Keratinocyte (primary cell): Measurements from ENCODE around the gene CISD2. TPM values are rescaled to one million over a fixed set of nuclear protein-coding genes. Genes with fewer than 3 reads are reported as not detected.
"Not testable (repeated sequence)": the region's sequence is repeated elsewhere in the genome, so short reads cannot be mapped to it uniquely, and the experiment has no call there.

ENCODE experiments used
- DNase-seq: peaks from one replicate; pipeline ENCODE4 v3.0.0-alpha.2; 2011; ENCODE audit warnings: low read depth, missing footprints, low spot score
- FAIRE-seq: peaks from 2 replicates; lab custom pipeline; 2011; peaks lifted over from hg19 to GRCh38; lab: Jason Lieb, UNC
- H2AFZ ChIP-seq: 2 replicates; pipeline ENCODE4 v1.6.0; 2012; ENCODE audit warnings: low read length, control low read depth, inconsistent platforms; ENCODE audit not compliant: control insufficient read depth
- H3K27ac ChIP-seq: 2 replicates; pipeline ENCODE4 v1.5.1; 2011; ENCODE audit warnings: low read length; ENCODE audit not compliant: control insufficient read depth, insufficient read depth
- H3K27me3 ChIP-seq: 3 replicates; pipeline ENCODE4 v1.6.0; 2011; ENCODE audit warnings: low read length; ENCODE audit not compliant: control insufficient read depth, insufficient read depth; ENCODE audit errors: extremely low read depth
- H3K36me3 ChIP-seq, 2 experiments: 2 replicates in 1 of 2; 3 replicates in 1 of 2; pipeline ENCODE4 v1.5.1; 2011; ENCODE audit warnings: low read length in 2 of 2, mild to moderate bottlenecking in 1 of 2; ENCODE audit not compliant: control insufficient read depth in 2 of 2, insufficient read depth in 2 of 2; ENCODE audit errors: extremely low read depth in 1 of 2
- H3K4me1 ChIP-seq: 3 replicates; pipeline ENCODE4 v1.5.1; 2011; ENCODE audit warnings: low read length; ENCODE audit not compliant: control insufficient read depth, insufficient read depth; ENCODE audit errors: extremely low read depth
- H3K4me2 ChIP-seq: 3 replicates; pipeline ENCODE4 v1.6.0; 2011; ENCODE audit warnings: low read depth, low read length; ENCODE audit not compliant: control insufficient read depth, insufficient read depth; ENCODE audit errors: extremely low read depth
- H3K4me3 ChIP-seq, 3 experiments: fragments of 200-600 bp in 1 of 3; sonication (generic) in 1 of 3; 2 replicates in 2 of 3; 3 replicates in 1 of 3; pipeline ENCODE4 v1.5.1; 2011 to 2016; ENCODE audit warnings: low read length in 3 of 3, mild to moderate bottlenecking in 3 of 3, control low read depth in 2 of 3, inconsistent platforms in 1 of 3, low read depth in 1 of 3, mixed read lengths in 1 of 3, mixed run types in 1 of 3, moderate library complexity in 1 of 3; ENCODE audit not compliant: control insufficient read depth in 2 of 3, insufficient read depth in 2 of 3; ENCODE audit errors: extremely low read depth in 1 of 3
- H3K79me2 ChIP-seq: 2 replicates; pipeline ENCODE4 v1.6.0; 2012; ENCODE audit warnings: low read length; ENCODE audit not compliant: control insufficient read depth, insufficient read depth
- H3K9ac ChIP-seq: 3 replicates; pipeline ENCODE4 v1.6.0; 2011; ENCODE audit warnings: low read length; ENCODE audit not compliant: control insufficient read depth, insufficient read depth; ENCODE audit errors: extremely low read depth
- H3K9me1 ChIP-seq: 3 replicates; pipeline ENCODE4 v1.6.0; 2011; ENCODE audit warnings: low read length; ENCODE audit not compliant: control insufficient read depth, insufficient read depth; ENCODE audit errors: extremely low read depth
- H3K9me3 ChIP-seq: 2 replicates; pipeline ENCODE4 v1.5.1; 2012; ENCODE audit warnings: low read depth, low read length; ENCODE audit not compliant: control insufficient read depth
- H4K20me1 ChIP-seq: 3 replicates; pipeline ENCODE4 v1.6.0; 2011; ENCODE audit warnings: low read length; ENCODE audit not compliant: control insufficient read depth, insufficient read depth; ENCODE audit errors: extremely low read depth
- EZH2 ChIP-seq: IDR thresholded peaks from one replicate; pipeline ENCODE4 v1.6.1; 2012; ENCODE audit warnings: inconsistent platforms, mild to moderate bottlenecking, low read length, moderate library complexity
- dilution Hi-C: fragments of 300-500 bp; cut with MboI; formaldehyde crosslinking; loops from one replicate; pipeline ENCODE4 v1.7.0; 2020; ENCODE audit warnings: low sequenced_read_pairs; ENCODE audit not compliant: extremely low pct_ligation_motif_present
- polyA plus RNA-seq, 5 experiments: library from polyadenylated mRNA; depleted of rRNA in 3 of 5; stranded (reverse) in 3 of 5; stranded (forward) in 1 of 5; unstranded in 1 of 5; fragments of >200 nt; gene quantifications; 1 replicate in 1 of 5; 2 replicates in 3 of 5; 3 replicates in 1 of 5; pipeline versions ENCODE4 v1.2.1 to v1.2.3, GENCODE V29; 2011 to 2012; ENCODE audit warnings: missing spikeins in 2 of 5, low read depth in 1 of 5, low replicate concordance in 1 of 5
- small RNA-seq, 3 experiments: library from RNA; depleted of rRNA; stranded (forward); fragments of <200 nt; gene quantifications; one replicate each; pipeline ENCODE3, GENCODE V24; 2012; ENCODE audit warnings: low read depth in 3 of 3, low replicate concordance in 1 of 3; ENCODE audit not compliant: insufficient read length in 3 of 3
- TF ChIP-seq, protein P1 (sequence below), 3 experiments: IDR thresholded peaks in 1 of 3; conservative IDR thresholded peaks in 1 of 3; optimal IDR thresholded peaks in 1 of 3; 2 replicates in 2 of 3; 3 replicates in 1 of 3; pipeline versions ENCODE3 to v1.5.1; 2011; ENCODE audit warnings: low read length in 3 of 3, mild to moderate bottlenecking in 3 of 3, moderate library complexity in 2 of 3, control low read depth in 1 of 3, inconsistent platforms in 1 of 3; ENCODE audit not compliant: insufficient read depth in 2 of 3; ENCODE audit errors: extremely low read depth in 1 of 3

CISD2 gene
- polyA plus RNA-seq, 1 donor (not counting 4 experiments of a cell fraction or from before 2014, with no cell fraction given), result 36.6 TPM

DNA sequence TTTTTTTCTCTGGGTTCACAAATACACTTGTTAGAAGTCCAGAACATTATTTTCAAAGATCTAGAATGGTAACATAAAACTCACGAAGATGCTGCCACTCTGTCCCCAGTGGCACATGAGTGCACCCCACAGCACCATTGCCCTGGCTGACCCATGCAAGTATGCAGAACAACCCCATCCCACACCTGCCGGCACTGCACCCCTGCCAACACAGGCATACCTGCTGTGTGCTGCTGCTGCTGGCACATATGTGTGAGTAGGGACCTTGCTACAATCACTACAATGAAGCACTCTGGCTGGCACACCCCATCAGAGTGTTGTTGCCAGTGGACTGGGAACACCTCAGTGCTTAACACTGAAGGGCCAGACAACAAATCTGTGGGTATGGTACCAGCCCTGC, 66.9 kb downstream of the CISD2 start:
- H3K79me2 ChIP-seq, result no peaks in the 10 kb centered on the region
- H2AFZ ChIP-seq, result no peak overlapping the region
- DNase-seq, result no peak
- TF ChIP-seq EZH2, result no peak
- TF ChIP-seq, protein P1, sequence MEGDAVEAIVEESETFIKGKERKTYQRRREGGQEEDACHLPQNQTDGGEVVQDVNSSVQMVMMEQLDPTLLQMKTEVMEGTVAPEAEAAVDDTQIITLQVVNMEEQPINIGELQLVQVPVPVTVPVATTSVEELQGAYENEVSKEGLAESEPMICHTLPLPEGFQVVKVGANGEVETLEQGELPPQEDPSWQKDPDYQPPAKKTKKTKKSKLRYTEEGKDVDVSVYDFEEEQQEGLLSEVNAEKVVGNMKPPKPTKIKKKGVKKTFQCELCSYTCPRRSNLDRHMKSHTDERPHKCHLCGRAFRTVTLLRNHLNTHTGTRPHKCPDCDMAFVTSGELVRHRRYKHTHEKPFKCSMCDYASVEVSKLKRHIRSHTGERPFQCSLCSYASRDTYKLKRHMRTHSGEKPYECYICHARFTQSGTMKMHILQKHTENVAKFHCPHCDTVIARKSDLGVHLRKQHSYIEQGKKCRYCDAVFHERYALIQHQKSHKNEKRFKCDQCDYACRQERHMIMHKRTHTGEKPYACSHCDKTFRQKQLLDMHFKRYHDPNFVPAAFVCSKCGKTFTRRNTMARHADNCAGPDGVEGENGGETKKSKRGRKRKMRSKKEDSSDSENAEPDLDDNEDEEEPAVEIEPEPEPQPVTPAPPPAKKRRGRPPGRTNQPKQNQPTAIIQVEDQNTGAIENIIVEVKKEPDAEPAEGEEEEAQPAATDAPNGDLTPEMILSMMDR (optimal IDR thresholded peaks at IDR 0.05 in 1 of 3, IDR thresholded peaks at IDR 0.05 in 1 of 3, conservative IDR thresholded peaks at IDR 0.05 in 1 of 3; ENCODE audit: extremely low read depth in 1 of 3, insufficient read depth in 2 of 3, low read length in 3 of 3), result no peak
- H3K36me3 ChIP-seq, result no peaks in the 10 kb centered on the region
- H3K4me3 ChIP-seq, result no peak overlapping the region
- no peaks in the 10 kb centered on the region for H4K20me1 ChIP-seq
- no peak overlapping the region for H3K9ac ChIP-seq
- no peaks in the 10 kb centered on the region for H3K9me1 ChIP-seq
- H3K4me1 ChIP-seq, result no peaks in the 10 kb centered on the region
- H3K27me3 ChIP-seq, result no peaks in the 10 kb centered on the region
- FAIRE-seq, result no peak
- H3K27ac ChIP-seq, result no peak overlapping the region
- no peak overlapping the region for H3K4me2 ChIP-seq
- dilution Hi-C loops, result no loop called here
- no peaks in the 10 kb centered on the region for H3K9me3 ChIP-seq

DNA sequence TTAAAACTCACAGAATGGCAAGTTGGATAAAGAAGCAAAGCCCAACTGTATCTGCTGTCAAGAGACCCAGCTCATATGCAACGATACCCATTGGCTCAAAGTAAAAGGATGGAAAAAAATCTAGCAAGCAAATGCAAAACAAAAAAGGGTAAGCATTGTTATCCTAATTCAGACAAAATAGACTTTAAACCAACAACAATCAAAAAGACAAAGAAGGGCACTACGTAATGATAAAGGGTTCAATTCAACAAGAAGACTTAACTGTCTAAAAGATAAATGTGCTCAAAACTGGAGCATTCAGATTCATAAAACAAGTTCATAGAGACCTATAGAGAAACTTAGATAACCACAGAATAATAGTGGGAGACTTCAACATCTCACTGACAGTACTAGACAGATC, 69.3 kb downstream of the CISD2 start:
- H3K27me3 ChIP-seq, H3K4me3 ChIP-seq, H3K9ac ChIP-seq, dilution Hi-C loops, H3K36me3 ChIP-seq, DNase-seq, H3K27ac ChIP-seq, H3K4me1 ChIP-seq, FAIRE-seq, H3K79me2 ChIP-seq, H4K20me1 ChIP-seq, H3K4me2 ChIP-seq, H3K9me1 ChIP-seq, H2AFZ ChIP-seq, H3K9me3 ChIP-seq: not testable (repeated sequence)

Small RNAs within 50 kb of the gene (small RNA-seq; reads per million reads assigned to genes)
- gene RNU7-151P, result 0 reads per million in 3 experiments

Other genes starting within 250 kb of the CISD2 start
- 9.3 to 10.7 TPM (median 10.2 TPM) in 3 replicates for gene MANBA, start 108.0 kb upstream of the CISD2 start, polyA plus RNA-seq
- 355 to 567 TPM (median 388 TPM) in 3 replicates for gene UBE2D3, start 41.4 kb upstream of the CISD2 start, polyA plus RNA-seq
- 0.07 to 0.26 TPM in 2 of 3 replicates, not detected in the other for gene SLC9B1, start 150.7 kb downstream of the CISD2 start, polyA plus RNA-seq
- gene SLC9B2, start 207.8 kb downstream of the CISD2 start, polyA plus RNA-seq, result 10.8 to 14.6 TPM (median 14.0 TPM) in 3 replicates
- 31.6 to 58.1 TPM (median 51.3 TPM) in 3 replicates for gene BDH2, start 230.8 kb downstream of the CISD2 start, polyA plus RNA-seq